ENCODE results near the gene RNF220.

DNA sequence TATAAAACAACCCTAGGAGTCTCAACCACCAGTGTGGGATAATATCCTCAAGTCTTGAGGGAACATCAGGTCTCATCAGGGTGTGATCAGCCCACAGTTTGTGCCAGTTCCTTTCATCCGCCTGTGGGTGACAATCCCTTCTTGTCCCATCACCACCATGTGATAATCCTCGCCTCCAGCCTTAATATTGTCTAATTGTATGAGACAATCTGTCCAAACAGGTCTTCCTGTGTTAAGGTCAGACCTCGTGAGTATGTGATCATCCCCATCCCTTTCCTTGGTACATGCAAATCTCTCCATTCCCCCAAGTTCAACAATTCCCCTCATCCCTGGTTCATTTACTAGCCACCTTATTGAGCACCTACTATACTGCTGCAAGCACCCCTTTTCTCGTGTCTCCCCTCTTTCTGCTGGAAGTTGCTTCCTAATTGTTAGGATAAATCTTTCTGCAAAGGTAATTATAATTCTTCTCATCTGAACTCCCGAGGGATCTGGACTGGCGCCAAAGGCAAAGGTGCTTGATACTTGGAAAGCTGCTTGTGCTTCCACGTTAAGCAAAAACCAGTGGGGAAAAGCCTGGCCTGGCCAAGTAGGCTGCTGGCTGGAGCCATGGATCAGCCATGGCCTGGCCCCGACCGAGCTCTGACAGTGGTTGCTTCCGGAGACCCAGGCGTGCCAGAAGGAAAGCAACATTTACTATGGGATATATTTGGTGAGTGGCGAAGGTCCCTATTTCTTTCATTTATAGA is 92.5 kb downstream of the RNF220 start:
- no peak for TF ChIP-seq REST (IDR thresholded peaks at IDR 0.05; ENCODE audit: borderline replicate concordance)
- no peak for TF ChIP-seq POLR2AphosphoS5 (IDR thresholded peaks at IDR 0.05)
- TF ChIP-seq EP300 (conservative IDR thresholded peaks at IDR 0.05; ENCODE audit: poor library complexity, severe bottlenecking) = no peak
- TF ChIP-seq CTCF (IDR thresholded peaks at IDR 0.05; ENCODE audit: poor library complexity, severe bottlenecking) = no peak
- TF ChIP-seq SMC3 (conservative IDR thresholded peaks at IDR 0.05; ENCODE audit: poor library complexity) = no peak
